ENCODE data around the gene ME1.

DNA sequence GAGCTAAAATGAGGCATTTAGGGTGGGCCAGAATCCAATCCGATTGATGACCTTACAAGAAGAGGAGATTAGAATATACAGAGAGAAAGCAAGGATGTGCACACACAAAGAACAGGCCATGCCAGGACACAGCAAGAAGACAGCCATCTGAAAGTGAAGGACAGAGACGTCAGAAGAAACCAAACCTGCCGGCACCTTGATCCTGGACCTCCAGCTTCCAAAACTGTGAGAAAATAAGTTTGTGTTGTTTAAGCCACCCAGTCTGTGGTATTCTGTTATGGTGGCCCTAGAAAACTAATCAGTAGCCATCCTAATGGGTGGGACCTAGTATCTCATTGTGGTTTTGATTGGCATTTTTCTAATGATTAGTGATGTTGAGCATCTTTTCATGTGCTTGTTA is 39.7 kb upstream of the ME1 start:
- TF ChIP-seq, protein P1, sequence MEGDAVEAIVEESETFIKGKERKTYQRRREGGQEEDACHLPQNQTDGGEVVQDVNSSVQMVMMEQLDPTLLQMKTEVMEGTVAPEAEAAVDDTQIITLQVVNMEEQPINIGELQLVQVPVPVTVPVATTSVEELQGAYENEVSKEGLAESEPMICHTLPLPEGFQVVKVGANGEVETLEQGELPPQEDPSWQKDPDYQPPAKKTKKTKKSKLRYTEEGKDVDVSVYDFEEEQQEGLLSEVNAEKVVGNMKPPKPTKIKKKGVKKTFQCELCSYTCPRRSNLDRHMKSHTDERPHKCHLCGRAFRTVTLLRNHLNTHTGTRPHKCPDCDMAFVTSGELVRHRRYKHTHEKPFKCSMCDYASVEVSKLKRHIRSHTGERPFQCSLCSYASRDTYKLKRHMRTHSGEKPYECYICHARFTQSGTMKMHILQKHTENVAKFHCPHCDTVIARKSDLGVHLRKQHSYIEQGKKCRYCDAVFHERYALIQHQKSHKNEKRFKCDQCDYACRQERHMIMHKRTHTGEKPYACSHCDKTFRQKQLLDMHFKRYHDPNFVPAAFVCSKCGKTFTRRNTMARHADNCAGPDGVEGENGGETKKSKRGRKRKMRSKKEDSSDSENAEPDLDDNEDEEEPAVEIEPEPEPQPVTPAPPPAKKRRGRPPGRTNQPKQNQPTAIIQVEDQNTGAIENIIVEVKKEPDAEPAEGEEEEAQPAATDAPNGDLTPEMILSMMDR (IDR thresholded peaks at IDR 0.05), result no peak
- TF ChIP-seq POLR2A (IDR thresholded peaks at IDR 0.05), result no peak

Data from vagina (tissue), 2 donors.